ENCODE data around the gene SH3YL1.
A peak's percentile ranks its signal among the peaks of the same experiment; 100 is the strongest.

SH3YL1 gene

DNA sequence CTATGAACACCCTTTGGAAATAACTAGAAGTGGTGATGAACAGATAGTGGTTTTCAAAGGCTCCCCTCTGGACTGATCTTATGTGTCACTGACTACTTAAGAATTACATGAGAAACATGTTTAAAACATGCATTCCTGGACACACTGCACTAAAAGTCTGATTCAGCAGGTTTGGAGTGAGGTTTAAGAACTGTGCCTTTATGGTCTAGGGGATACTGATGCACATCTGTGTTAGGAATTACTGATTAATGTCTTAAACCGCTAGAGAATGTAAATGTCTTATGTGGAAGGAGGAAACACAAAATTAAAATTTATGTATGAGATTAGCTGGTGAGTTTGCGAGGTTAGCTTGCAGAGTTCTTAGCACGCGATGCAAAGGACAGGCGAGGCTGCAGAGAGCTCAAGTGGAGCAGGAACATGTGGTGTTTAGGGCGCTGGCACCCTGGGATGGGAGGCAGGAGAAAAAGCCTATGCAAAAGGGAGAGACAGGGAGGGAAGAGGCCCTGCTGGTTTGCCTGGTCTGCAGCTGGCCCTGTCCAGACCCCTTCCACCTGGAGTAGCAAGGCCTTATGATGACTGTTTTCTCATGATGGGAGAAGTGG, 11.7 kb downstream of the SH3YL1 start:
- H3K27me3 Mint-ChIP-seq = no peaks in the 10 kb centered on the region
- no peak overlapping the region for H3K4me3 Mint-ChIP-seq
- H3K9me3 Mint-ChIP-seq = peaks cover 0 to under 1% of the 10 kb centered on the region in 2 donors
- ATAC-seq = no peak
- no peaks in the 10 kb centered on the region for H3K4me1 Mint-ChIP-seq
- no peak for DNase-seq
- H3K27ac Mint-ChIP-seq = no peak overlapping the region

DNA sequence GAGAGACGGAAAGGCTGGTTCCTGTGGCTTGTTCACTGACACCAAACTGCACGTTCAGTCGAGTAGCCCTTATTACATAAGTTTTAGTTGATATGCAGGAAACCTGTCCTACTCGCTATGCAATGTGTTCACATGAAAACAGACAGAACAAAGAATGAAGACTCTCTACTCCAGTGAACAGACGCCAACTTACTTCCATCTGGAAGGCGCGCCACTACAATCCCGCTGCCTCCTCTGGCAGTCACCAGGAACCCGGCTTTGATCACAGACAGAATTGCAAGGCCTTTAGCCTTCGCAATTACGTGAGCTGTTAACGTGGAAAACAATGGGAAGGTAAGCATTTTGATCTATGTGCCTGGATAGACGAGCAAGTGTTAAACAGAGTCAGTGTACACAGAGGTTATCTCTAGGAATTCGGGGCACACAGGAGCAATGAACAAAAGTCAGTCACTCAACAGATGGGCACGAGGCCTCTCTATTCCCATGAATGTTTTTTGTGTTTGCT, 14.2 kb downstream of the SH3YL1 start:
- DNase-seq (no peak), ATAC-seq (no peak)
- Mint-ChIP-seq H3K9me3 (no peaks in the 10 kb centered on the region), H3K27me3 (no peaks in the 10 kb centered on the region), H3K4me3 (no peak overlapping the region), H3K27ac (no peak overlapping the region), H3K4me1 (peaks cover 6% of the 10 kb centered on the region)

DNA sequence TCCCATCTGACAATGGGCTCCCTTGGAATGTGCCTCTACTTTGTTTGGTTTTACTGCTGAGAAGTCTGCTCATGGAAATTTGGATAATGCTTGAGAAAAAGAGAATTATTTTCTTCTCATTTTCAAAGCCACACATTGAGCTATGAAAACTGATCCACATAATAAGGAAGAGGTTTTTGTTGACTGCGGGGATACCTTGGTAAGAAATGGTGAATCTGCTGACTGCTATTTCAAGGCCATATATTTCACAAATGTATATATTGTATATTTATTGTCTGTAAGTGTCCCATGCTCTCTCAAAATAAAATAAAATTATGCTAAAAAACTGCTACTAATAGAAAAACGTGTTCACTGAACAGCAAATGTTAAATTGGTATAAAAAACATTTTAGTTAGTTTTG, 15.1 kb downstream of the SH3YL1 start:
- ATAC-seq (no peak), DNase-seq (no peak)
- Mint-ChIP-seq H3K9me3 (no peaks in the 10 kb centered on the region), H3K4me3 (no peak overlapping the region), H3K27me3 (no peaks in the 10 kb centered on the region), H3K27ac (no peak overlapping the region), H3K4me1 (peaks cover 6% of the 10 kb centered on the region)

DNA sequence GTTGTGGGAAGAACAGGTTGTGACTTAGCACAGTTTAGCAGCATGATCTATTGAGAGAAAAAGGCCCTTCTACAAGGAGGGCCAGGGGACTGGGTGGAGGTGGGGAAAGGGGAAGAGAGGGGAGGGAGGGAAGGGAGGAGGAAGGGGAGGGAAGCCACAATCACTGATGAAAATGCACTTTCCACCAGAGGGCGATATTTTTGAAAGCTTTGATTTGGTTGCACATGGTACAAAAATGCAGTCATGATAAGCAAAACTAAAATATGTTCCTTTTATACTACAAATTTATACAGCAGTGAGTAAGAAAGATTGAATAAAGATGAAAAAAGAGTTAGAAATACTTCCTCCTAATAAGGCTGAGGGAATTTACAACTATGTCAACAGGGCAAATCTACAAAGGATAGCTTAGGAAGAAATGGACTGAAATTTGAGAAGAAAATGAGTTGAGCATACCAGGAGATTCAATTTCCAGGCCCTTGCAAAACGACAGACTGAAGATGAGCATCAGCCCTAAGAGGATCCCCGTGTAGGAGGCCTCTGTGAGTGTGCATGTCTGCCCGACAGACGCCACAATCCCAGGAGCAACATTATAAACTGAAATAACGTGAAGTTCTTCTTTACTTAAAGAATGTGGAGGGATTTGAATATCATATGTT, 17.2 kb downstream of the SH3YL1 start:
- ATAC-seq (no peak), DNase-seq (no peak)
- H3K4me1 Mint-ChIP-seq = peaks cover 6% of the 10 kb centered on the region
- no peaks in the 10 kb centered on the region for H3K27me3 Mint-ChIP-seq
- H3K4me3 Mint-ChIP-seq = no peak overlapping the region
- H3K9me3 Mint-ChIP-seq = no peaks in the 10 kb centered on the region
- no peak overlapping the region for H3K27ac Mint-ChIP-seq

DNA sequence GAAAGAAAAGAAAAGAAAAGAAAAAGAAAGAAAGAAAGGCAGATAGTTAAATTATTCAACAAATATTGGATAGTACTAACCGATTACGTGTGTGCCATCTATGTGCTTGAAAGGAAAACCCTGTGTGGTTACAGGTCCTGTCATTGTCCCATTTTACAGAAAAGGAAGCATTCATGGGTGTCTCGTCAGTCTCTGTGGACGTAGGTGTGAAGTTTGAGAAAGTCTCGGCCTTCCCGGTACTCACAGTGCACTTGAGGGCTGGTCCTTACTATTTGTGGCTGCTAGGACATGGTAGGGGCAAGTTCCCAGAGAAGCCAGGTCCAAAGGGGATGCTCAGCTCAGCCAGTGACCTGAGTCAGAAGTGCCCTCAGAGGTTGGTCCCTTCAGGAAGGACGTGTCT, 19.3 kb downstream of the SH3YL1 start:
- H3K4me1 Mint-ChIP-seq = peaks cover 6% of the 10 kb centered on the region
- no peaks in the 10 kb centered on the region for H3K27me3 Mint-ChIP-seq
- DNase-seq (no peak), ATAC-seq (no peak)
- H3K27ac Mint-ChIP-seq = no peak overlapping the region
- H3K9me3 Mint-ChIP-seq = no peaks in the 10 kb centered on the region
- H3K4me3 Mint-ChIP-seq = no peak overlapping the region

DNA sequence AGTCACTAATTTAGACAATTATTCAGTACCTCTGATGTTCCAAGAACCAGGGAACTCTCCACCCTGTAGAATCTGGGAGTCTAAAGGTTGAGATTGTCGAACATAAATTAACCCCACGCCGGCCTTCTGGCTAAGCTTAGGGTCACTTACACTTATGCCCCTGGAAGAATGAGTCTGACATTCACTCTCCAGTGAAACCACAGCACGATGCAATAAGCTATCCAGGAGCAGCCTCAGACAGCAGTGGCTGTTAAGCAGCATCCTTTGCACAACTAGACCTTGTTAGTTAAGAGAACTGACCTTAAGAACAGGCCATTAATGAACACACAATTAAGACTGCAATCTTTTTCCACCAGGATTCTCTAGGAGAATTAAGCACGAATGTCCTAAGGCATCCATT, 25.0 kb downstream of the SH3YL1 start:
- no peaks in the 10 kb centered on the region for H3K4me1 Mint-ChIP-seq
- H3K27ac Mint-ChIP-seq = peak overlapping the region in 1 of 2 donors; percentile 41
- H3K4me3 Mint-ChIP-seq = no peak overlapping the region
- ATAC-seq (no peak), DNase-seq (no peak)
- H3K9me3 Mint-ChIP-seq = no peaks in the 10 kb centered on the region
- H3K27me3 Mint-ChIP-seq = no peaks in the 10 kb centered on the region

DNA sequence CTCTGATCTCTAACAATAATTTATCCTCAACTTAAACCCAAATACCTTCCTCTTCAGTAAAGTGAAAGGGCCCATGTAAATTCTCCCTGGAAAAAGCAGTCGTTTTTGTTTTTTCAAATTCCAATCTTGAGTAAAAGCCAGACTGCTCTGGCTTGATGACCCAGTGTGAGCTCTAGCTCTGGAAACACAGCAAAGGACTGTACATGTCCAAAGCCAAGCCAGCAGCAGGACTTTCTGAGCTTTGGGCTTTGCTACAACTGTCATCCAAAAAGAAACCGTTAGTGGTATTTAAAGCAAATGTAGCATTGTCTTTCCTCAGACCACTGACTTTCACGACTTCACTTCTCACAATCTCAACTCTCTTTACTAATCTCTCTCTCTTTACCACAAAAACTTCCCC, 25.4 kb downstream of the SH3YL1 start:
- DNase-seq (no peak), ATAC-seq (no peak)
- peak overlapping the region in 1 of 2 donors; percentile 41 for H3K27ac Mint-ChIP-seq
- H3K4me3 Mint-ChIP-seq = no peak overlapping the region
- no peaks in the 10 kb centered on the region for H3K4me1 Mint-ChIP-seq
- no peaks in the 10 kb centered on the region for H3K27me3 Mint-ChIP-seq
- H3K9me3 Mint-ChIP-seq = no peaks in the 10 kb centered on the region

DNA sequence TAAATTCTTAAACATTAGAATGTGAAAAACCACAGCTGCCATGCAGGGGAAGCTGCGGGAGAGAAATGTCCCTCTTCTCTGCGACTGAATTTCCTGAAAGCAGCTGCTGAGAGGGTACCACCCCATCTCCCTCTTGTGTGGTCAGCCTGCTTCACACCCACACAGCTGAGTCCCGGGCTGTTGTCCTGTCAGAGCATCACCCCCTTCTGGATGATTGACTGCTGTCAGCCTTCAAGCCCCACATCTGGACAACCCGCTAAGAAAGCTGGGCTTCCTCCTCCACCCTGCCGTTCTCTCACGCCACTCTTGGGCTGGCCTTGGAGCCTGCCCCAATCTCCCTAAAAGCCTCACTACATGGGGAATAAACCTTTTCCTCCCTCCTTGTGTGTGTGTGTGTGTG, 26.0 kb downstream of the SH3YL1 start:
- H3K27me3 Mint-ChIP-seq = no peaks in the 10 kb centered on the region
- ATAC-seq = no peak
- peak overlapping the region in 1 of 2 donors; percentile 54 for H3K27ac Mint-ChIP-seq
- no peak overlapping the region for H3K4me3 Mint-ChIP-seq
- no peaks in the 10 kb centered on the region for H3K4me1 Mint-ChIP-seq
- DNase-seq = no peak
- H3K9me3 Mint-ChIP-seq = no peaks in the 10 kb centered on the region

DNA sequence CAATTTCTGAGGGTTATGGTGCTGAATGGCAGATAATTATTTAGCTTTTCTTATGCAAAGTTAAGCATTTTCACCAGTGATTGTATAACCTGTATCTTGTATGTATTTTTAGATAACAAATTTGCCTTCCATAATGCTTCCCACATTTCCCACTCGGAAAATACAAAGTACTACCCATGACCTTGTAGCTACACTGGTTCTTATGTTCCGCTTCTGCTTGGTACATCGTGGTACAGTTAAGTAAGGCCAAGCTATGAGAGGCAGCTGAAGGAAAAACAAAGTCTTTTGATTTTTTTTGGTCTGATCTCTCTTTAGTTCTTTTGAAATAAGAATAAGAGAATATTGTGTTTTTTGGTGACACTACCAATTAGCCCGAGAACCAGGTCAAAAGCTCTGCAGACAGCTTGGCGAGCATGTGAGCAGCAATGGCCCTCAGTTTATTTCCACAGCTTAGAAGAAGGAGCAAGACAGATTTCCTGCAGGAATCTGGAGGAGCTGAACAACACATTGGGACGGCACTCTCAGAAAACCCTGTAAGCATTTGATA, 26.8 kb downstream of the SH3YL1 start:
- H3K27ac Mint-ChIP-seq = no peak overlapping the region
- H3K9me3 Mint-ChIP-seq = no peaks in the 10 kb centered on the region
- H3K27me3 Mint-ChIP-seq = no peaks in the 10 kb centered on the region

DNA sequence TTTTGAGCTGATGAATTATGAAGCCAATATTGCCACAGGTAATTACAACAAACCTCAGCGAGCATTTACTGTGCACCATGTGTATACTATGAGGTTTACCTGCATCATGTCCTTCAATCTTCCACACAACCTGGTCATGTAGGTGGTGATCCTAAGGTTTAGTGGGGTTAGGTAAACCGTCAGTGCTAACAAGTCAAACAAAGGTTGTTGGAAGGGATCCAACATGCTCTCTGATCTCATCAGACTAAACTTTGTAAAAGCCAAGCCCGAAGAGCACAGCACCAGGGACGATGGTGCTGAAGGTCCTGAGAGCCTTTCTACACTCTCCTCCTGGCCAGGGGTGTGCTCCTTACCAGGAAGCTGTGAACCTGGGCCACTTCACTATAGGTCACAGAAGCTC, 29.4 kb downstream of the SH3YL1 start:
- DNase-seq (no peak), ATAC-seq (no peak)
- Mint-ChIP-seq H3K27ac (no peak overlapping the region), H3K9me3 (no peaks in the 10 kb centered on the region), H3K4me1 (no peaks in the 10 kb centered on the region), H3K4me3 (no peak overlapping the region), H3K27me3 (no peaks in the 10 kb centered on the region)

More for the DNA sequence above, 26.8 kb downstream of the SH3YL1 start:
- DNase-seq = no peak
- Mint-ChIP-seq H3K4me1 (no peaks in the 10 kb centered on the region), H3K4me3 (no peak overlapping the region)
- no peak for ATAC-seq

DNA sequence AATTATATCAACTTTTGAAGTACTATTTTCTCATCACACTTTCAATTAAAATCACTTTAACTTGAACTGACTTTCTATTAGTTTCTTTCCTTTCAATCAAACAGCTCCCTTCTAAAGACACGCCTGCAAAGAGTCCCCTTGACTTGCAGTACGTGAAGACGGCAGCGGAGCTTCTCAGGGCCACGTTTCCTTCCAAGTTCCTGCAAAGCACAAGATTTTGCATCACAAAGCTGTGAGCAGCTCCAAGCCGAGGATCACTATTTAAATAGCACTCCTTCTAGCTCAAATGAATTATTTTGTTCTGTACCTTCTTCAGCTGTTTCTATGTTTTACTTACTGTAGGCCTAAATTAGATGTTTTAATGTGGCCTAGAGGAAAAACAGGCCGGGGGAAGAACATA, 30.8 kb downstream of the SH3YL1 start:
- ATAC-seq (no peak), DNase-seq (no peak)
- Mint-ChIP-seq H3K9me3 (no peaks in the 10 kb centered on the region), H3K27me3 (no peaks in the 10 kb centered on the region), H3K27ac (no peak overlapping the region), H3K4me3 (no peak overlapping the region), H3K4me1 (no peaks in the 10 kb centered on the region)

DNA sequence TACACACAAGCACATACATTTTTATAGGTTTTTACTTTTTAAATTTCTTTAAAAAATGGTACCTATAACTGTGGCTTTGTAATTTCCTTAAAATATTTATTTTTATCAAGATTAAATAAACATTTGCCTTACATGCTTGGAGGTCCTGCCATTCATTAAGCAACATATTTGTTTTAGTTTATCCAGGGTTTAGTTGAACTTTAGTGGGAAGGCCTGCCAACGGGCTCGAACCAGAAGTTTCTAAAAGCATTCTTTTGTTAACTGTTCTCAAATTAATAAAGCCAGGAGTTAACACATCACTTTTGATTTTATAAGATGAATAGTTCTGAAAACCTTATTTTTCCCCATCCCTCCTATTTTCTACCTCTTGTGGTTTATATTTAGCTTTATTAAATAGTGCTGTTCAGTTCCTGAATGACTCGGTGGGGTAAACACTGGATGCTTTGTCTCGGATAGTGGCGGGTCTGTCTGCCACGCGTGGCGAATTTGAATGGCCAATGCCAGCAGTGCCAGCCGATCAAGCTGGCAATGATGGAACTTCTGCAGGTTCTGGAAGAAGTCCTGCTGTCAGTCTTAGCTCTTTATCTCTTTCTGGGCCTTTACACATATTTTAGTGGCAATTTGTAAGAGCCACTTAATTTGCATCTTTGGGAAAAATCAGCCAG, 32.2 kb downstream of the SH3YL1 start:
- Mint-ChIP-seq H3K27ac (no peak overlapping the region), H3K4me1 (no peaks in the 10 kb centered on the region), H3K27me3 (no peaks in the 10 kb centered on the region), H3K9me3 (peaks cover 0 to 3% of the 10 kb centered on the region in 2 donors), H3K4me3 (no peak overlapping the region)
- DNase-seq = no peak
- no peak for ATAC-seq

DNA sequence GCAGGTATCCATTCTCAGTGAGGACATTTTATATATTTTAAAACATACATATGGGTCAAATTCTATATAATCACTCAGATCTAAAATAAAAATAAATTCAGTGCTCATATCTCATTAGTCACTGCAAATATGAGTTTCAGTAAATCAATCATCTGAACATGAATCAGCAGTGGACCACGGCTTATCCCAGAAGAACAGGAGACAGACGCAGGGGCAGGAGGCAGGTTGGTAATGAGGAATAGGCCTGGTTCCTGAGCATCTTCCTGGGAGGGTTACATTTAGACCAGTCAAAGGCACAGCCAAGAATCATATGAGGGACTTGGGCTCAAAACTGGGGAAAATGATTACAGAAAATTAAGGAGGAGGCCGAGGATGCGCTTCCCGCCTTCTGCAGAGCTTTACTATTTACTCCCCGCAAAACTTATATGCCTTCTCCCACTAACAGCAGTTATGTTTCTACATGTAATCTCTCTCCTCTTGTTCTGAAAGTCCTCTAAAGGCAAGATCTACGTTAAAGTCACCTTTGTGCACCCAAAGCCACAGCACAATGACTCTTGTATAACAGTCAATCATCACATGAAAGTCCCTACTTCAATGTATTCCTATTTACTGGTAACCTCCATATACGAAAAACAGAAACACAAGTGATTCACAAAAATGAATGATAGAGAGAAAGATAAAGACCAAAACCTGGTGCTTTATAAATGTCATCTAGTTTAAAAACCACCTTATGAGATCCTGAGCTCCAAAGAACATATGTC, 35.1 kb downstream of the SH3YL1 start:
- no peak overlapping the region for H3K27ac Mint-ChIP-seq
- H3K27me3 Mint-ChIP-seq = no peaks in the 10 kb centered on the region
- H3K4me3 Mint-ChIP-seq = no peak overlapping the region
- ATAC-seq (no peak), DNase-seq (no peak)
- H3K9me3 Mint-ChIP-seq = peaks cover 0 to 7% of the 10 kb centered on the region in 2 donors
- H3K4me1 Mint-ChIP-seq = no peaks in the 10 kb centered on the region

DNA sequence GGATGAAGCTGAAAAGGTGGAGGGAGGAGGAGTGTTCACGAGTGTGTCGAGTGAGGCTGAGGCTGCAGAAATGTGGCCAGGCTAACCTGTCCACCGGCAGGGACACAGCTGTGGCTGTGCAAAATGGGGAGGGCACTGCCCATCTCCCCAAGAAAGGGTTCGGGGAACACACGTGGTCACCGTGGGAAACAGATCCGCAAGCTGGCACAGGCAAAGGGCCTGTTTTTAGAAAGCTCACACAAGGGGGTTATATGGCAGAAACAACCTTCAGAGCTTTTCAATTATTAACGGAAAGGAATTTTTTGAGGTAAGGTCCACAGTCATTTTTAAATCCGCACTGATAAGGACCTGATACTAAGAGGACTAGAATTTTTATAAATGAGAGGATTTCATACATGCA, 35.7 kb downstream of the SH3YL1 start:
- H3K4me3 Mint-ChIP-seq = no peak overlapping the region
- DNase-seq (no peak), ATAC-seq (no peak)
- H3K27me3 Mint-ChIP-seq = no peaks in the 10 kb centered on the region
- H3K4me1 Mint-ChIP-seq = no peaks in the 10 kb centered on the region
- H3K27ac Mint-ChIP-seq = no peak overlapping the region
- H3K9me3 Mint-ChIP-seq = peaks cover 0 to 7% of the 10 kb centered on the region in 2 donors

DNA sequence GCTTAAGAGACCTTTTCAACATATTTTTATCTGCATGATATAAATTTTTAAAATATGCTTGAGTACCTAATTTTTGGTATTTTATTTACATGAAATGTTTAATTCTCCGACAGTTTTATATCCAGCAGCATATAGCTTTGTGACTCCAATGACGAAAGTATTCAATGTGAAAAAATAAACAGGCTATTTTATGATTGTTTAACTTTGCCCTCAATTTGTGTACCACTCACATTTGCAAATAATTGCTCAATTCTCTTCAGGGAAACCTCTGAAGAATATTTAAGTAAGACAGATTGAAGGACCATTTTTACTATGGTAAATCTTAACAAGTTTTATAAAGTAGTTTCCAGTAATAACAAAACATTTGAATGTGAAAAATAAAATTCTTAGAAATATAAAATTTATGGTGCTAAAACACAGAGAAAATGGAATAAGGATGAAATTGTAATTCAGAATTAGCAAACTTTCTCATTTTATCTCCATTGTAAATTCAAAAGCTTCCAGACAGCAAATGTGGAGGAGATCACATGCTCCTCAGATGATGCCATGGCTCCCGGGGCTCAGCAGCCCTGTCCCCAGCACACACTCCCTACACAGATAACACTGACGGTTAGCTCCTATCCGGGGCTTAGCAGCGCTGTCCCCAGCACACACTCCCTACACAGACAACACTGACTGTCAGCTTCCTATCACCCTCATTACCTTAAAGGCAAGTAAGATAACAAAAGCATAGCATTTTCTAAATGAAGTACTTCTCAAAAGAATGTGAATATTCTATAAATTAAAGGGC, 39.7 kb downstream of the SH3YL1 start:
- ATAC-seq = no peak
- H3K4me1 Mint-ChIP-seq = no peaks in the 10 kb centered on the region
- DNase-seq = no peak
- peaks cover 0 to 7% of the 10 kb centered on the region in 2 donors for H3K9me3 Mint-ChIP-seq
- no peak overlapping the region for H3K4me3 Mint-ChIP-seq
- H3K27me3 Mint-ChIP-seq = no peaks in the 10 kb centered on the region
- H3K27ac Mint-ChIP-seq = peak overlapping the region in 1 of 2 donors; percentile 35

Measured in stimulated activated naive CD8-positive, alpha-beta T cell treated with anti-CD3 and anti-CD28 coated beads, Interleukin-15, amount 100 ng/mL, for 72 hours (primary cell).